HEK293 (cell line): Measurements from ENCODE around the gene NXN.
A peak's percentile ranks its signal among the peaks of the same experiment; 100 is the strongest.

Source experiments
- CTCF ChIA-PET: fragments of 350-600 bp; formaldehyde crosslinking; extraction: SDS; loops from one replicate; lab custom pipeline; 2021; ENCODE audit warnings: antibody characterized with exemption; lab: Yijun Ruan, JAX
- POLR2A ChIA-PET: fragments of 300-600 bp; formaldehyde crosslinking; extraction: SDS; loops from one replicate; lab custom pipeline; 2020; ENCODE audit warnings: antibody characterized with exemption, inconsistent platforms; lab: Yijun Ruan, JAX
- H3K27ac ChIP-seq: fragments of 200-500 bp; sonication (Bioruptor generic); 2 replicates; pipeline ENCODE4 v1.5.1; 2014; ENCODE audit warnings: low read depth, low read length, control low read depth, inconsistent platforms; ENCODE audit errors: extremely low read depth
- H3K36me3 ChIP-seq, 2 experiments: fragments of 200-500 bp in 1 of 2; sonication (Bioruptor generic) in 1 of 2; 1 replicate in 1 of 2; 2 replicates in 1 of 2; pipeline ENCODE4 v1.5.1; 2014 to 2017; ENCODE audit warnings: inconsistent platforms in 2 of 2, low read length in 2 of 2; ENCODE audit not compliant: control insufficient read depth in 2 of 2, insufficient read depth in 1 of 2
- H3K4me1 ChIP-seq: fragments of 200-500 bp; sonication (Bioruptor generic); 2 replicates; pipeline ENCODE4 v1.5.1; 2014; ENCODE audit warnings: mild to moderate bottlenecking, low read length, inconsistent platforms; ENCODE audit not compliant: control insufficient read depth, insufficient read depth
- H3K4me3 ChIP-seq: 2 replicates; pipeline ENCODE4 v1.5.1; 2011; ENCODE audit warnings: low read depth, mild to moderate bottlenecking, control low read depth, low read length, moderate library complexity
- H3K9me3 ChIP-seq: fragments of 200-500 bp; sonication (Bioruptor generic); 2 replicates; pipeline ENCODE4 v1.5.1; 2014; ENCODE audit warnings: low read depth, low read length, inconsistent platforms; ENCODE audit not compliant: control insufficient read depth, insufficient read depth
- AEBP2 ChIP-seq: fragments of 450-650 bp; formaldehyde crosslinking; IDR thresholded peaks from 2 replicates; pipeline ENCODE4 v1.5.1; 2016; ENCODE audit warnings: missing biosample characterization, missing genetic modification characterization, borderline replicate concordance
- HIC1 ChIP-seq: fragments of 450-650 bp; formaldehyde crosslinking; IDR thresholded peaks from 2 replicates; pipeline ENCODE4 v1.5.1; 2016; ENCODE audit warnings: missing biosample characterization, missing genetic modification characterization
- IKZF3 ChIP-seq: fragments of 450-650 bp; IDR thresholded peaks from 2 replicates; pipeline ENCODE4 v1.5.0; 2018; ENCODE audit warnings: missing biosample characterization, mild to moderate bottlenecking, missing genetic modification characterization, moderate library complexity
- KLF1 ChIP-seq: fragments of 450-650 bp; formaldehyde crosslinking; IDR thresholded peaks from 2 replicates; pipeline ENCODE4 v1.5.1; 2016; ENCODE audit warnings: missing biosample characterization, missing genetic modification characterization
- KLF16 ChIP-seq: fragments of 450-650 bp; formaldehyde crosslinking; IDR thresholded peaks from 2 replicates; pipeline ENCODE4 v1.5.1; 2017; ENCODE audit warnings: missing biosample characterization, missing genetic modification characterization
- MEIS1 ChIP-seq: sonication (generic); formaldehyde crosslinking; IDR thresholded peaks from 2 replicates; pipeline ENCODE4 v1.8.1; 2022; ENCODE audit warnings: missing genetic modification reagents, mild to moderate bottlenecking, borderline replicate concordance
- PRDM2 ChIP-seq: fragments of 450-650 bp; formaldehyde crosslinking; IDR thresholded peaks from 2 replicates; pipeline ENCODE4 v1.5.1; 2016; ENCODE audit warnings: missing biosample characterization, missing genetic modification characterization, borderline replicate concordance
- SETDB1 ChIP-seq: IDR thresholded peaks from one replicate; pipeline ENCODE4 v1.6.1; 2017; ENCODE audit warnings: mild to moderate bottlenecking, low read length, moderate library complexity, mixed read lengths; ENCODE audit not compliant: insufficient read length
- SP3 ChIP-seq: fragments of 450-650 bp; formaldehyde crosslinking; IDR thresholded peaks from 2 replicates; pipeline ENCODE4 v1.5.1; 2016; ENCODE audit warnings: missing biosample characterization, missing genetic modification characterization
- YY1 ChIP-seq: fragments of 450-650 bp; formaldehyde crosslinking; IDR thresholded peaks from 2 replicates; pipeline ENCODE4 v1.5.1; 2018; ENCODE audit warnings: missing biosample characterization, missing genetic modification characterization
- ZBTB8A ChIP-seq: fragments of 450-650 bp; formaldehyde crosslinking; IDR thresholded peaks from 2 replicates; pipeline ENCODE4 v1.5.1; 2016; ENCODE audit warnings: missing biosample characterization, missing genetic modification characterization
- ZFHX2 ChIP-seq: fragments of 450-650 bp; formaldehyde crosslinking; conservative IDR thresholded peaks from 2 replicates; pipeline ENCODE4 v1.5.1; 2016; ENCODE audit warnings: missing biosample characterization, missing genetic modification characterization
- ZIC2 ChIP-seq: fragments of 450-650 bp; formaldehyde crosslinking; IDR thresholded peaks from 2 replicates; pipeline ENCODE4 v1.5.1; 2016; ENCODE audit warnings: missing biosample characterization, missing genetic modification characterization
- ZNF19 ChIP-seq: fragments of 450-650 bp; formaldehyde crosslinking; IDR thresholded peaks from 2 replicates; pipeline ENCODE4; 2016; ENCODE audit warnings: missing biosample characterization, missing genetic modification characterization, low read depth
- ZNF280C ChIP-seq: fragments of 450-650 bp; formaldehyde crosslinking; IDR thresholded peaks from 2 replicates; pipeline ENCODE4 v1.5.1; 2016; ENCODE audit warnings: missing biosample characterization, missing genetic modification characterization
- ZNF48 ChIP-seq: fragments of 450-650 bp; formaldehyde crosslinking; IDR thresholded peaks from 2 replicates; pipeline ENCODE4 v1.5.1; 2016; ENCODE audit warnings: missing biosample characterization, missing genetic modification characterization
- ZNF600 ChIP-seq: fragments of 450-650 bp; formaldehyde crosslinking; IDR thresholded peaks from 2 replicates; pipeline ENCODE4 v1.5.1; 2016; ENCODE audit warnings: missing biosample characterization, missing genetic modification characterization
- ZNF610 ChIP-seq: fragments of 450-650 bp; formaldehyde crosslinking; IDR thresholded peaks from 2 replicates; pipeline ENCODE4 v1.5.1; 2016; ENCODE audit warnings: missing biosample characterization, missing genetic modification characterization, borderline replicate concordance
- ZNF629 ChIP-seq: fragments of 450-650 bp; formaldehyde crosslinking; IDR thresholded peaks from 2 replicates; pipeline ENCODE4 v1.5.1; 2017; ENCODE audit warnings: missing biosample characterization, missing genetic modification characterization
- ZNF677 ChIP-seq: fragments of 450-650 bp; IDR thresholded peaks from 2 replicates; pipeline ENCODE4 v1.5.0; 2018; ENCODE audit warnings: missing biosample characterization, mild to moderate bottlenecking, missing genetic modification characterization, moderate library complexity
- ZNF707 ChIP-seq: fragments of 450-650 bp; formaldehyde crosslinking; IDR thresholded peaks from 2 replicates; pipeline ENCODE4 v1.5.1; 2016; ENCODE audit warnings: missing biosample characterization, missing genetic modification characterization
- ZNF768 ChIP-seq: fragments of 450-650 bp; formaldehyde crosslinking; IDR thresholded peaks from 2 replicates; pipeline ENCODE4 v1.5.1; 2018; ENCODE audit warnings: missing biosample characterization, mild to moderate bottlenecking, missing genetic modification characterization
- TF ChIP-seq, protein P1 (sequence below): fragments of 450-650 bp; formaldehyde crosslinking; IDR thresholded peaks from 2 replicates; pipeline ENCODE4 v1.5.1; 2016; ENCODE audit warnings: missing biosample characterization, missing genetic modification characterization

The NXN gene

DNA sequence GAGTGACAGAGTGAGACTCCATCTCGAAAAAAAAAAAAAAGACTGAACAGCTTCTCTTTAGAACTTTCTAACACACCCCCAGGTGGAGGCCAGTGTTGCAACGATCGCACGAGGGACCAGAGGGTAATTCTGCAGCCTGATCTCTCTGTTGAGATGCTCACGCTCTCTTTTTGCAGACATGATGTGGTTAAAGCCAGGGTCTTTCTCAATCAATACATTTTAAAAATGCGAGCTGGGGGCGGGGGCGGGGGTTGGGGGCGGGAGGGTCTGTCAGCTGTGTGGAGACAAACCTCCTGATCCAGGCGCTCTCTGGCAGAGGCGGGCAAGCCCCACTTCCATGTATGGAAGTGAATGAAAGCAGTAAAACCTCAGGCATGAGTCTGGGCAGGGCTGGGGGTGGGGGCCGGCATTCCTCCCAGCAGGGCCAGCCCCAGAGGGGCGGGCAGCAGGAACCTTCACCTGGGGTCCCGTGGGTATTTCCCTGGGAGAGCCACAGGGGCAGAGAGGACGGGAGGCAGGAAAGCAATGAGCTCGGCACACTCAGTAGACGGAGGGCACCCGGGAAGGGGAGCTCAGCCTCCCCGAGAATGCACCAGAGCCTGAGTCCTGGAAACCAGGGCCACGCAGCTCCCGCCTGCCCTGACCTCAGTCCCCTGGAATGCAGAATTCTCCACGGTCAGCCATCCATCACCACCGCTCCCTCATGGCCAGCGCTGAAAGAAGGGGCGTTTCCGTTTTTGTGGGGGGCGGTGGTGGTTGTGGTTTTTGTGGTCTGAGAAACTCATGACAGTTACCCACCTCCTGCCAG is 28.0 kb downstream of the NXN start:
- Histone ChIP-seq H3K4me3 (peak overlapping the region; percentile 24), H3K9me3 (no peaks in the 10 kb centered on the region), H3K36me3 (no peaks in the 10 kb centered on the region), H3K27ac (0 out of 2 replicates have a peak overlapping the region, but pooled peaks have one; percentile 11), H3K4me1 (peaks cover 14% of the 10 kb centered on the region)
- ChIA-PET CTCF (interaction anchor here (0.6 to 2.3 kb wide), 13 partner anchors 14 to 396 kb away, joined by 3 to 13 read pairs (median 4); partner anchors contain the start of genes NXN and TIMM22), POLR2A (interaction anchor here (0.7 to 1.6 kb wide), 9 partner anchors 13 to 163 kb away, joined by 3 to 15 read pairs (median 6); partner anchors contain the start of gene NXN)
- TF ChIP-seq ZBTB8A (tag by site-specific recombination) (0 out of 2 replicates have a peak, but pooled peaks have one; percentile 2), HIC1 (tag by site-specific recombination) (peak; percentile 66), YY1 (tag by site-specific recombination) (no peak), KLF16 (tag by site-specific recombination) (peak; percentile 36; the same call in 1 of the 2 replicates), ZNF600 (tag by site-specific recombination) (no peak), ZNF768 (no peak), AEBP2 (tag by site-specific recombination) (no peak), SP3 (no peak), ZIC2 (tag by site-specific recombination) (peak; percentile 85), PRDM2 (tag by site-specific recombination) (no peak), ZFHX2 (tag by site-specific recombination) (peak; percentile 61), ZNF610 (tag by site-specific recombination) (peak; percentile 23; the same call in 1 of the 2 replicates), KLF1 (tag by site-specific recombination) (peak; percentile 98), ZNF48 (tag by site-specific recombination) (no peak), ZNF629 (tag by site-specific recombination) (peak; percentile 51; the same call in 1 of the 2 replicates), ZNF19 (tag by site-specific recombination) (no peak), ZNF707 (tag by site-specific recombination) (no peak), IKZF3 (tag by site-specific recombination) (peak; percentile 38; the same call in 1 of the 2 replicates), SETDB1 (no peak), ZNF280C (no peak), MEIS1 (CRISPR knock-in tag) (peak; percentile 74), ZNF677 (tag by site-specific recombination) (no peak)
- TF ChIP-seq, protein P1, sequence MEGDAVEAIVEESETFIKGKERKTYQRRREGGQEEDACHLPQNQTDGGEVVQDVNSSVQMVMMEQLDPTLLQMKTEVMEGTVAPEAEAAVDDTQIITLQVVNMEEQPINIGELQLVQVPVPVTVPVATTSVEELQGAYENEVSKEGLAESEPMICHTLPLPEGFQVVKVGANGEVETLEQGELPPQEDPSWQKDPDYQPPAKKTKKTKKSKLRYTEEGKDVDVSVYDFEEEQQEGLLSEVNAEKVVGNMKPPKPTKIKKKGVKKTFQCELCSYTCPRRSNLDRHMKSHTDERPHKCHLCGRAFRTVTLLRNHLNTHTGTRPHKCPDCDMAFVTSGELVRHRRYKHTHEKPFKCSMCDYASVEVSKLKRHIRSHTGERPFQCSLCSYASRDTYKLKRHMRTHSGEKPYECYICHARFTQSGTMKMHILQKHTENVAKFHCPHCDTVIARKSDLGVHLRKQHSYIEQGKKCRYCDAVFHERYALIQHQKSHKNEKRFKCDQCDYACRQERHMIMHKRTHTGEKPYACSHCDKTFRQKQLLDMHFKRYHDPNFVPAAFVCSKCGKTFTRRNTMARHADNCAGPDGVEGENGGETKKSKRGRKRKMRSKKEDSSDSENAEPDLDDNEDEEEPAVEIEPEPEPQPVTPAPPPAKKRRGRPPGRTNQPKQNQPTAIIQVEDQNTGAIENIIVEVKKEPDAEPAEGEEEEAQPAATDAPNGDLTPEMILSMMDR (tag by site-specific recombination): no peak
